Hepatocyte (in vitro differentiated cells): Measurements from ENCODE around the gene NCKAP5L.

Source experiments
- CTCF ChIP-seq: fragments of 200-600 bp; sonication (generic); IDR thresholded peaks from 2 replicates; pipeline ENCODE4 v1.5.1; 2016; ENCODE audit warnings: antibody characterized with exemption, mild to moderate bottlenecking; ENCODE audit not compliant: poor library complexity
- EZH2 ChIP-seq: fragments of 200-600 bp; sonication (generic); IDR thresholded peaks from 2 replicates; pipeline ENCODE4 v1.6.1; 2016; ENCODE audit warnings: antibody characterized with exemption, mild to moderate bottlenecking, borderline replicate concordance

GRCh38 chr12:49776413-49776812 lies 51.8 kb downstream of the NCKAP5L start:
- no peak for TF ChIP-seq EZH2
- TF ChIP-seq CTCF = peak; percentile 81
